Upper lobe of right lung (tissue), 1 donor: ENCODE data around the gene WTIP. TPM values are rescaled to one million over a fixed set of nuclear protein-coding genes. Genes with fewer than 3 reads are reported as not detected.

Source experiments
- ATAC-seq: fragments of 200-7000 bp; cut with Tn5 transposase; one replicate; pipeline ENCODE4 v1.9.1; 2020; ENCODE audit warnings: mild to moderate bottlenecking, moderate library complexity
- DNase-seq: peaks from one replicate; pipeline ENCODE4 v3.0.0-alpha.2; 2020
- H3K27ac ChIP-seq: fragments of 200-600 bp; one replicate; pipeline ENCODE4 v1.8.0; 2022
- H3K27me3 ChIP-seq: fragments of 200-600 bp; one replicate; pipeline ENCODE4 v1.8.0; 2022; ENCODE audit warnings: mild to moderate bottlenecking
- H3K36me3 ChIP-seq: fragments of 200-600 bp; one replicate; pipeline ENCODE4 v1.8.0; 2022
- H3K4me1 ChIP-seq: fragments of 200-600 bp; one replicate; pipeline ENCODE4 v1.8.0; 2022
- H3K4me3 ChIP-seq: fragments of 200-600 bp; one replicate; pipeline ENCODE4 v1.8.0; 2022; ENCODE audit warnings: mild to moderate bottlenecking
- H3K9me3 ChIP-seq: fragments of 200-600 bp; one replicate; pipeline ENCODE4 v1.8.0; 2022
- CTCF ChIP-seq: fragments of 200-600 bp; IDR thresholded peaks from one replicate; pipeline ENCODE4 v1.8.0; 2022; ENCODE audit warnings: antibody characterized with exemption
- intact Hi-C: fragments of 100-400 bp; cut with DNase I; formaldehyde crosslinking; loops from one replicate; pipeline ENCODE4 v1.11.0; 2022
- total RNA-seq: library from RNA; stranded (reverse); fragmentation: NEBNext Ultra II Directional; extraction: Animal tissue kit (Norgen Biotek cat#: 25700); gene quantifications from one replicate; pipeline ENCODE4 v1.2.1, GENCODE V29; 2021
- donor health status: DM: no; HTN: yes; CAD: no; lungs with severe emphysema.

WTIP gene
- total RNA-seq, 1 donor from 2014 or later = 37.1 TPM

GRCh38 chr19:34523408-34523807 is 41.9 kb downstream of the WTIP start:
- no peak overlapping the region for H3K4me3 ChIP-seq
- H3K9me3 ChIP-seq = no peaks in the 10 kb centered on the region
- intact Hi-C loops = no loop called here
- no peak for TF ChIP-seq CTCF
- DNase-seq = no peak
- no peaks in the 10 kb centered on the region for H3K4me1 ChIP-seq
- H3K27me3 ChIP-seq = peaks cover 3% of the 10 kb centered on the region
- ATAC-seq = no peak
- no peaks in the 10 kb centered on the region for H3K36me3 ChIP-seq
- no peak overlapping the region for H3K27ac ChIP-seq

GRCh38 chr19:34525001-34525400 is 43.4 kb downstream of the WTIP start:
- ATAC-seq (no peak), DNase-seq (no peak)
- Histone ChIP-seq H3K27me3 (peaks cover 3% of the 10 kb centered on the region), H3K4me3 (no peak overlapping the region), H3K36me3 (no peaks in the 10 kb centered on the region), H3K4me1 (no peaks in the 10 kb centered on the region), H3K9me3 (no peaks in the 10 kb centered on the region), H3K27ac (no peak overlapping the region)
- TF ChIP-seq CTCF = no peak
- intact Hi-C loops = no loop called here

GRCh38 chr19:34534206-34534605 is 52.6 kb downstream of the WTIP start:
- ATAC-seq (no peak), DNase-seq (no peak)
- TF ChIP-seq CTCF = no peak

GRCh38 chr19:34539396-34539795 is 57.8 kb downstream of the WTIP start:
- intact Hi-C loops = no loop called here
- Histone ChIP-seq H3K9me3 (no peaks in the 10 kb centered on the region), H3K4me1 (no peaks in the 10 kb centered on the region), H3K36me3 (no peaks in the 10 kb centered on the region), H3K27me3 (no peaks in the 10 kb centered on the region), H3K4me3 (no peak overlapping the region), H3K27ac (no peak overlapping the region)
- TF ChIP-seq CTCF = no peak
- ATAC-seq (no peak), DNase-seq (no peak)

More at GRCh38 chr19:34534206-34534605, 52.6 kb downstream of the WTIP start:
- H3K27ac ChIP-seq = no peak overlapping the region
- H3K36me3 ChIP-seq = no peaks in the 10 kb centered on the region
- no peak overlapping the region for H3K4me3 ChIP-seq
- H3K4me1 ChIP-seq = no peaks in the 10 kb centered on the region
- intact Hi-C loops = no loop called here
- H3K27me3 ChIP-seq = peaks cover 9% of the 10 kb centered on the region
- no peaks in the 10 kb centered on the region for H3K9me3 ChIP-seq

- H3K36me3 ChIP-seq = no peaks in the 10 kb centered on the region
- ATAC-seq = no peak
- no peak for DNase-seq
- intact Hi-C loops = no loop called here
- H3K9me3 ChIP-seq = no peaks in the 10 kb centered on the region
- no peak overlapping the region for H3K27ac ChIP-seq
- TF ChIP-seq CTCF = no peak
- no peaks in the 10 kb centered on the region for H3K4me1 ChIP-seq
- H3K4me3 ChIP-seq = no peak overlapping the region
- no peaks in the 10 kb centered on the region for H3K27me3 ChIP-seq
Measured at GRCh38 chr19:34540811-34541557, 59.4 kb downstream of the WTIP start.
